ENCODE measurements around the gene SPATA2. TPM values are rescaled to one million over a fixed set of nuclear protein-coding genes. Genes with fewer than 3 reads are reported as not detected.

SPATA2 gene
- total and polyA plus RNA-seq, 2 of the 8 experiments (the other 6 are each of a cell fraction or from before 2014, with no cell fraction given): 11.0 to 13.0 TPM

DNA sequence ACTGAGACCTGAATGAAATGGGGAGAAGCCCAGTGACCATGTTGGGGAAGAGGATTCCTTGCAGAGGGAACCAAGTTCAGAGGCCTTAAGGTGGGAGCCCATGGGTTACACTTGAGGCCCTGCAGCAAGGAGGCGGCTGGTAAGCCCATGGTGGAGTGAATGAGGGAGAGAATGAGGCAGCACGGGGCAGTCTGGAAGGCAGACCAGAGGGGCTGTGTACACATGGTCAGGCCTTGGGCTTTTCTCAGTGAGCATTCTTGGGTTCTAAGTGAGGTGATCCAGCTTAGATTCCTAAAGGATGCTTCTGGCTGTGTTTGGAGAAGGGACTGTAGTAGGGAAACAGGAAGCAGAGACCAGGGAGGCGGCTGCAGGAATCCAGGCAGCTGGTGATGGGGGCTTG is 39.8 kb upstream of the SPATA2 start:
- H3K36me3 ChIP-seq (ENCODE audit: control insufficient read depth in 2 of 4, insufficient read depth in 4 of 4, low read length in 3 of 4): peaks cover 10 to 50% (median 30%) of the 10 kb centered on the region in 4 experiments; a peak in 7 of 8 replicates
- H3K4me1 ChIP-seq (replicated peaks in 1 of 4; ENCODE audit: control insufficient read depth in 3 of 4, insufficient read depth in 4 of 4, low read length in 3 of 4): no peaks in the 10 kb centered on the region
- H2BK15ac ChIP-seq (ENCODE audit: low read length): no peak overlapping the region
- no peak overlapping the region for H4K5ac ChIP-seq (ENCODE audit: insufficient read length, low read depth, low read length)
- no peaks in the 10 kb centered on the region for H3K27me3 ChIP-seq (replicated peaks in 1 of 4; ENCODE audit: control insufficient read depth in 3 of 4, extremely low read depth in 1 of 4, insufficient read depth in 3 of 4, low read length in 3 of 4)
- WGBS, 2 experiments (ENCODE audit: extremely low coverage in 1 of 2, insufficient coverage in 1 of 2, insufficient read length in 1 of 2, insufficient replicate concordance in 2 of 2, low coverage in 1 of 2, low lambda C conversion rate in 2 of 2, missing lambda C conversion rate in 1 of 2): 78% methylated on average over 3 of the region's 3 CpGs; no CpG with 5 or more reads in 1 of the 2 experiments
- H3K9ac ChIP-seq (replicated peaks in 1 of 4; ENCODE audit: extremely low read depth in 1 of 4, low read depth in 3 of 4, low read length in 3 of 4): no peak overlapping the region
- H2BK20ac ChIP-seq (ENCODE audit: low read length): no peak overlapping the region
- H2BK12ac ChIP-seq (ENCODE audit: low read depth, low read length): no peak overlapping the region
- no peak overlapping the region for H4K91ac ChIP-seq (replicated peaks; ENCODE audit: insufficient read length, low read length)
- H3K4ac ChIP-seq (replicated peaks; ENCODE audit: insufficient read length, low read depth, low read length): no peak overlapping the region
- CTCF ChIA-PET (ENCODE audit: partially characterized antibody): interaction anchor here (1.4 to 2.1 kb wide), 3 partner anchors 9 to 116 kb away, joined by 3 to 8 read pairs (median 6); no protein-coding TSS in a partner anchor
- POLR2A ChIA-PET (ENCODE audit: partially characterized antibody): no interaction called here
- H3K56ac ChIP-seq (replicated peaks; ENCODE audit: insufficient read length, low read depth, low read length): no peak overlapping the region
- no peak overlapping the region for H2BK120ac ChIP-seq (replicated peaks; ENCODE audit: low read depth, low read length)
- no peak overlapping the region for H2BK5ac ChIP-seq (ENCODE audit: low read depth, low read length)
- no peak overlapping the region for H3K4me2 ChIP-seq (ENCODE audit: insufficient read depth in 1 of 2, low read depth in 2 of 2, low read length in 2 of 2)
- H4K20me1 ChIP-seq (replicated peaks in 1 of 2; ENCODE audit: control insufficient read depth in 1 of 2, insufficient read depth in 2 of 2, low read length in 2 of 2): peaks cover 3 to 6% of the 10 kb centered on the region in 2 experiments
- no peak overlapping the region for H3K14ac ChIP-seq (ENCODE audit: insufficient read length)
- no peak overlapping the region for H4K8ac ChIP-seq (ENCODE audit: extremely low read depth, insufficient read depth, low read length)
- no peak overlapping the region for H2AK5ac ChIP-seq (ENCODE audit: low read depth, low read length)
- H2AFZ ChIP-seq (ENCODE audit: low read length): no peak overlapping the region
- H3K79me1 ChIP-seq (ENCODE audit: low read depth, low read length): peaks cover 2% of the 10 kb centered on the region; the same call in 1 of the 2 replicates
- no peak overlapping the region for H3K23ac ChIP-seq (ENCODE audit: insufficient read length)
- no peak overlapping the region for H3K4me3 ChIP-seq (ENCODE audit: extremely low read depth in 1 of 4, insufficient read depth in 2 of 4, low read depth in 3 of 4, low read length in 4 of 4)
- H3K18ac ChIP-seq (ENCODE audit: extremely low read depth, low read length): no peak overlapping the region
- no peak overlapping the region for H3K27ac ChIP-seq (ENCODE audit: low read depth, low read length)
- H3K23me2 ChIP-seq (ENCODE audit: low read depth, low read length): no peaks in the 10 kb centered on the region; the same call in 1 of the 2 replicates
- DNase-seq (ENCODE audit: low read depth in 1 of 2, low spot score in 2 of 2): no peak
- H3K79me2 ChIP-seq (ENCODE audit: control insufficient read depth in 1 of 2, insufficient read depth in 2 of 2, low read length in 2 of 2): no peaks in the 10 kb centered on the region
- H3K9me3 ChIP-seq (ENCODE audit: insufficient read depth in 2 of 2, low read depth in 1 of 2, low read length in 1 of 2): no peaks in the 10 kb centered on the region
- FAIRE-seq: no peak
- TF ChIP-seq RXRA (IDR thresholded peaks at IDR 0.05; ENCODE audit: insufficient read depth, low read depth, low read length) (no peak), SP4 (IDR thresholded peaks at IDR 0.05; ENCODE audit: low read length) (no peak), SP2 (IDR thresholded peaks at IDR 0.05; ENCODE audit: low read length) (no peak), BACH1 (IDR thresholded peaks at IDR 0.05; ENCODE audit: low read length) (no peak), RAD21 (IDR thresholded peaks at IDR 0.05 in 1 of 2, conservative IDR thresholded peaks at IDR 0.05 in 1 of 2; ENCODE audit: low read depth in 2 of 2, low read length in 2 of 2) (no peak), CHD2 (IDR thresholded peaks at IDR 0.05; ENCODE audit: low read length) (no peak), CBX8 (IDR thresholded peaks at IDR 0.05; ENCODE audit: borderline replicate concordance, low read depth, low read length) (no peak), EP300 (IDR thresholded peaks at IDR 0.05; ENCODE audit: borderline replicate concordance in 1 of 2, low read depth in 2 of 2, low read length in 2 of 2) (no peak), POU5F1 (IDR thresholded peaks at IDR 0.05; ENCODE audit: low read depth, low read length) (no peak), CTBP2 (IDR thresholded peaks at IDR 0.05; ENCODE audit: borderline replicate concordance, insufficient read depth, insufficient read length, low read length) (no peak), POLR2AphosphoS5 (IDR thresholded peaks at IDR 0.05; ENCODE audit: low read depth, low read length) (no peak)
- TF ChIP-seq, protein P1, sequence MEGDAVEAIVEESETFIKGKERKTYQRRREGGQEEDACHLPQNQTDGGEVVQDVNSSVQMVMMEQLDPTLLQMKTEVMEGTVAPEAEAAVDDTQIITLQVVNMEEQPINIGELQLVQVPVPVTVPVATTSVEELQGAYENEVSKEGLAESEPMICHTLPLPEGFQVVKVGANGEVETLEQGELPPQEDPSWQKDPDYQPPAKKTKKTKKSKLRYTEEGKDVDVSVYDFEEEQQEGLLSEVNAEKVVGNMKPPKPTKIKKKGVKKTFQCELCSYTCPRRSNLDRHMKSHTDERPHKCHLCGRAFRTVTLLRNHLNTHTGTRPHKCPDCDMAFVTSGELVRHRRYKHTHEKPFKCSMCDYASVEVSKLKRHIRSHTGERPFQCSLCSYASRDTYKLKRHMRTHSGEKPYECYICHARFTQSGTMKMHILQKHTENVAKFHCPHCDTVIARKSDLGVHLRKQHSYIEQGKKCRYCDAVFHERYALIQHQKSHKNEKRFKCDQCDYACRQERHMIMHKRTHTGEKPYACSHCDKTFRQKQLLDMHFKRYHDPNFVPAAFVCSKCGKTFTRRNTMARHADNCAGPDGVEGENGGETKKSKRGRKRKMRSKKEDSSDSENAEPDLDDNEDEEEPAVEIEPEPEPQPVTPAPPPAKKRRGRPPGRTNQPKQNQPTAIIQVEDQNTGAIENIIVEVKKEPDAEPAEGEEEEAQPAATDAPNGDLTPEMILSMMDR (IDR thresholded peaks at IDR 0.05; ENCODE audit: control extremely low read depth in 1 of 3, insufficient read depth in 1 of 3, low read depth in 1 of 3, low read length in 3 of 3): no peak

All from H1 (cell line).